Measurements from ENCODE around the gene NEUROG2. TPM values are rescaled to one million over a fixed set of nuclear protein-coding genes. Genes with fewer than 3 reads are reported as not detected.

Gene NEUROG2
- total RNA-seq, 1 experiment from 2014 or later: 0.12 TPM

- ChIA-PET RAD21 (ENCODE audit: low non-redundant PET in 1 of 2, low total read pairs in 2 of 2, uncharacterized antibody in 2 of 2, unreplicated experiment in 2 of 2) (no interaction called here), CTCF (interaction anchor here (1.0 kb wide), 1 partner anchor 245 kb away, joined by 3 read pairs; no protein-coding TSS in a partner anchor), POLR2A (no interaction called here)
- Histone ChIP-seq H3K4me2 (ENCODE audit: low read length) (no peak overlapping the region), H3K36me3 (ENCODE audit: control insufficient read depth in 1 of 2, insufficient read depth in 2 of 2, low read length in 2 of 2) (no peaks in the 10 kb centered on the region), H2AFZ (ENCODE audit: low read depth, low read length, poor library complexity, severe bottlenecking) (no peak overlapping the region), H4K20me1 (ENCODE audit: insufficient read depth) (no peaks in the 10 kb centered on the region), H3K79me2 (ENCODE audit: insufficient read depth, low read length) (no peaks in the 10 kb centered on the region), H3K9ac (ENCODE audit: low read length) (no peak overlapping the region), H3K9me2 (ENCODE audit: insufficient read depth) (no peaks in the 10 kb centered on the region), H3K9me3 (ENCODE audit: control insufficient read depth in 1 of 2, insufficient read depth in 1 of 2, low read depth in 1 of 2, low read length in 2 of 2) (no peaks in the 10 kb centered on the region), H3K4me3 (replicated peaks in 1 of 2; ENCODE audit: low read depth in 1 of 2, low read length in 2 of 2) (no peak overlapping the region), H3K4me1 (ENCODE audit: control insufficient read depth in 1 of 2, insufficient read depth in 2 of 2, low read length in 2 of 2) (peaks cover 0 to 19% of the 10 kb centered on the region in 2 experiments; a peak in 2 of 4 replicates), H3K27me3 (ENCODE audit: insufficient read depth, low read length) (peaks cover 19% of the 10 kb centered on the region), H3K27ac (ENCODE audit: low read depth, low read length) (no peak overlapping the region)
- BruUV-seq (replicated peaks): no TSS peak
- TF ChIP-seq CTCF (IDR thresholded peaks at IDR 0.05 in 2 of 3, conservative IDR thresholded peaks at IDR 0.05 in 1 of 3; ENCODE audit: borderline replicate concordance in 1 of 3, insufficient read depth in 1 of 3, low read depth in 2 of 3, low read length in 2 of 3) (no peak), EZH2 (IDR thresholded peaks at IDR 0.05) (no peak), REST (IDR thresholded peaks at IDR 0.05; ENCODE audit: low read depth) (no peak)
- TF ChIP-seq, protein P1, sequence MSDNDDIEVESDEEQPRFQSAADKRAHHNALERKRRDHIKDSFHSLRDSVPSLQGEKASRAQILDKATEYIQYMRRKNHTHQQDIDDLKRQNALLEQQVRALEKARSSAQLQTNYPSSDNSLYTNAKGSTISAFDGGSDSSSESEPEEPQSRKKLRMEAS (IDR thresholded peaks at IDR 0.05): no peak
- ATAC-seq: no peak
- intact Hi-C loops (cut with micrococcal nuclease): no loop called here
- no peak for DNase-seq (ENCODE audit: low read depth, low spot score)
These were observed 1.9 kb upstream of the NEUROG2 start for GRCh38 chr4:112517911-112518310.
